Central memory CD4-positive, alpha-beta T cell (primary cell): ENCODE measurements around the gene UBE2I.
"Not testable (repeated sequence)": the region's sequence is repeated elsewhere in the genome, so short reads cannot be mapped to it uniquely, and the experiment has no call there.

Experiments
- DNase-seq: peaks from one replicate; pipeline ENCODE4 v3.0.0; 2022

The UBE2I gene

DNA sequence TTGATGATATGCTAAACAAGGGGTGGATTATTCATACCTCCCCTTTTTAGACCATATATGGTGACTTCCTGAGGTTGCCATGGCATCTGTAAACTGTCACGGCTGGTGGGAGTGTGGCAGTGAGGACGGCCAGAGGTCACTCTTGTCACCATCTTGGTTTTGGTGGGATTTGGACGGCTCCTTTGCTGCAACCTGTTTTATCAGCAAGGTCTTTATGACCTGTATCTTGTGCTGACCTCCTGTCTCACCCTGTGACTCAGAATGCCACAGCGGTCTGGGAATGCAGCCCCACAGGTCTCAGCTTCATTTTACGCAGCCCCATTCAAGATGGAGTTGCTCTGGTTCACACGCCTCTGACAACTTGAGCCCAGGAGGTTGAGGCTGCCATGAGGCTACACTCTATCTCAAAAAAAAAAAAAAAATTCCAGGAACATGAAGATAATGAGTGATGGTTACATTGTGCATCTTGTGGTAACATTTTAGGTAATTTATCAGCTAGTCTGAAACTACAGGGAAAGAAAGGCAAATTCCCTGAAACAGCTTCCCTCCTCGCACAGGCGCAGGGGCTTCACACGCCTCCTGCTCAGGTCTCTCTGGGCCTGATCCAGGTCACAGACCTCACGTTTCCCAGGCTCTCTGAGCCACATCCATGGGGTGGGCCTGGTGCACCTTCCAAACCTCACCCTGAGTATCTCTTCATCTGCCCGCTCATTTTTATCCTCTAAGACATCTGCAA is 15.3 kb upstream of the UBE2I start:
- no peak for DNase-seq

DNA sequence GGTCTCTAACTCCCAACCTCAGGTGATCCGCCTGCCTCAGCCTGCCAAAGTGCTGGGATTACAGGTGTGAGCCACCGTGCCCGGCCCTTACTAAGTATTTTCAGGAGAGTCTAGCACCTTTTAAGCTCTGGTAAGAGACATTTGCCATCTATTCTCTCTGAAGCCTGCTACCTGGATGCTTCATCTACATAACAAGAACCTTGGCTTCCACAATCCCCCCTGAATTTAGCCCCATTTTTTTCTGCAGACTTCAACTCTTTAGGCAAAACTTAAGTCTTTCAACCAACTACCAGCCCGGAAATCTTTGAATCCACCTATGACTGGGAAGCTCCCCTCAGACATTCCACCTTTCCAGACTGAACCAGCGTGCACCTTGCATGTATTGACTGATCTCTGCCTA is 14.0 kb upstream of the UBE2I start:
- DNase-seq: no peak

DNA sequence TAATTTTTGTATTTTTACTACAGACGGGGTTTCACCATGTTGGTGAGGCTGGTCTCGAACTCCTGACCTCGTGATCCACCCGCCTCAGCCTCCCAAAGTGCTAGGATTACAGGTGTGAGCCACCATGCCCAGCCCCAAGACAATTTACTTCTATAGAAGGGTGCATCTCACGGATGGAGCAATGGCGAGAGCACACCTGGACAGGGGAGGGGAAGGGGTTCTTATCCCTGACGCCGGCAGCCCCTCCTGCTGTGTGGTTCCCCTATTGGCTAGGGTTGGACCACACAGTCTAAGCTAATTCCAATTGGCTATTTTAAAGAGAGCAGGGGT is 12.8 kb upstream of the UBE2I start:
- not testable (repeated sequence) for DNase-seq

DNA sequence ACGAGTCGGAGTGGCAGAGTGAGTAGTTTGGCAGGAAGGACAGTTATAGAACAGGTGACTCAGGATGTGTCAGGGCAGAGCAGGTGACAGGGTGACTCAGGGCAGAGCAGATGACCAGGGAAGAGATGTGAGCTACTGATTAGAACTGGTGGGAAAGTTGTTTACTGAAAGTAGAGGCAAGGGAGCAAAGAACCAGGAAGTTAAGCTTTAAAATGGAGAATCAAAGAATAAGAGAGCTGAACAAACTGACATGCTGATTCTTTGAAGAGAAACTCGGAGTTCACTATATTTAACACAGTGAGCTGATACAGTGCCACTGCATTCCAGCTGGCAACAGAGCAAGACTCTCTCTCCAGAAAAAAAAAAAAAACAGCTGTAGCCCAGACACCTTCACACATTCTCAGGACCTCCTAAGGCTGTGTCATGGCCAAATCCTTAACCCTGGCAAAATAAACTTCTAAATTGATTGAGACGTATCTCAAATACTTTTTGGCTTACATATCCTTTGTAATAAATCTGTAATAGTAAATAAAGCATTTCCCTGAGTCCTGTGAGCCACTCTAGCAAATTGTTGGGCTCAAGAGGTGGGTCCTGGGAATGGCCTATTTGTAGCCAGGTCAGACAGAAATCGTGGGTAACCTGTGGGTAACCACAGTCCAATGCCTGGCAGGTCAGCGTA is 12.3 kb upstream of the UBE2I start:
- no peak for DNase-seq

DNA sequence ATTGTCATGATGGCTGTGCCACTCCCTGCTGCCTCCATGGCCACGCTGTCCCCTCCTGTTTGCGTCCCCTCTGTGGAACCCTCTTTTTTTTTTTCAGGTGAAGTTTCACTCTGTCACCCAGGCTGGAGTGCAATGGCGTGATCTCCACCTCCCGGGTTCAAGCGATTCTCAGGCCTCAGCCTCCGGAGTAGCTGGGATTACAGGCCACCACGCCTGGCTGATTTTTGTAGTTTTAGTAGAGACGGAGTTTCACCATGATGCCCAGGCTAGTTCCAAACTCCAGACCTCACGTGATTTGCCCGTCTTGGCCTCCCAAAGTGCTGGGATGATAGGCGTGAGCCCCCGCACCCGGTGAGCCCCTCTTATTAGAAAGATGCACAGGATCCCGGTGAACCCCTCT is 11.0 kb upstream of the UBE2I start:
- no peak for DNase-seq

DNA sequence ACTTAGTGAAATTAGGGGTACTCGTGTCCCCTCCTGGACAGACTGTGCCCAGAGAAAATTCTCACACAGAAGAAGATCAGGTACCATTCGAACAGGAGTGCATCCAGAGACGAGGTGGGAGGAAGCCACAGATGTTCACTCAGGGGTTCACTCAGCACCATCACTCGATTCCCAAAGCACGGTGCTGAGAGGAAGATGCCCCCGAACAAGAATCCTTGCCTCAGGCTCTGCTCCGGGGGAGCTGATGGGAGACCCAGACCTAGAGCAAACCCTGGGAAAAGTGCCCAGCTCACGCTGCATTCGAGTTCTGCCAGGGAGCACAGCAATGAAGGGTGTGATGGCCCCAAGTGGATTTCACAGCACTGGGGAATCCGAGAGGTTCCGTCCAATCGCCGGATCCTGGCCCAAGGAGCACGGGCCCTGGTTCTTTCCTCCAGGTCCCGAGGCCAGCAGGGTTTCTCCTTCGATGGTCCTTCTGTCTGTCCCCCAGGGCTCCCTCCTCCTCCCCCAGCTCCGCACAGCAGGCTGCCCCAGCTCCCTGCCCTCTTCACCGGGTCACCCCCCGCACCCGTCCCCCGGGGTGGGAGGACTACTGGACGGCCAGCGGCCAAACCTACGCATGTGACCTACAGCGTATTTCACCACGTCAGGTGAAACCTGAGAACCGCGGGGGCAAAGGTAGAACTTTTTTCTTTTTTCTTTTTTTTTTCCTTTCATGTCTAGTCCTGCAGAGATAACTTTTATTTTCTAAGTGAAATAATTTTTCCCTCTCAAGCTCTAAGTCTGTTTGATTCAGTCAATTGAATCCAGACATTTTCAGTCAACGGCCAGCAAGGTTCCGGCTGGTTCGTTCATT is 10.2 kb upstream of the UBE2I start:
- DNase-seq: no peak

DNA sequence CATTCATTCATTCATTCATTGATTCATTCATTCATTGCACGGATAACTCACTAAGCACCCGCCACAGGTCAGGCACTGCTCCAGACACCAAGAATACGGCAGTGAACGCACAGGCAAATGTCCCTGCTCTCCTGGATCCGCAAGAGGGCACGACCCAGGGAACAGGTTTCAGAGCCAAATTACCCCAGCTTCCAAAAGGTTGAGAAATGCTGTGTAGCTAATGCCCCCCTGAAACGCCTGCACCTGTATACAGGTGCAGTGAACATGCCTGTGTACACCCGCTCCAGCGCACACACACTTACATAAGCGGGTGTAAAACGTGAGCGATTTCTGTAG is 9.6 kb upstream of the UBE2I start:
- DNase-seq: no peak

DNA sequence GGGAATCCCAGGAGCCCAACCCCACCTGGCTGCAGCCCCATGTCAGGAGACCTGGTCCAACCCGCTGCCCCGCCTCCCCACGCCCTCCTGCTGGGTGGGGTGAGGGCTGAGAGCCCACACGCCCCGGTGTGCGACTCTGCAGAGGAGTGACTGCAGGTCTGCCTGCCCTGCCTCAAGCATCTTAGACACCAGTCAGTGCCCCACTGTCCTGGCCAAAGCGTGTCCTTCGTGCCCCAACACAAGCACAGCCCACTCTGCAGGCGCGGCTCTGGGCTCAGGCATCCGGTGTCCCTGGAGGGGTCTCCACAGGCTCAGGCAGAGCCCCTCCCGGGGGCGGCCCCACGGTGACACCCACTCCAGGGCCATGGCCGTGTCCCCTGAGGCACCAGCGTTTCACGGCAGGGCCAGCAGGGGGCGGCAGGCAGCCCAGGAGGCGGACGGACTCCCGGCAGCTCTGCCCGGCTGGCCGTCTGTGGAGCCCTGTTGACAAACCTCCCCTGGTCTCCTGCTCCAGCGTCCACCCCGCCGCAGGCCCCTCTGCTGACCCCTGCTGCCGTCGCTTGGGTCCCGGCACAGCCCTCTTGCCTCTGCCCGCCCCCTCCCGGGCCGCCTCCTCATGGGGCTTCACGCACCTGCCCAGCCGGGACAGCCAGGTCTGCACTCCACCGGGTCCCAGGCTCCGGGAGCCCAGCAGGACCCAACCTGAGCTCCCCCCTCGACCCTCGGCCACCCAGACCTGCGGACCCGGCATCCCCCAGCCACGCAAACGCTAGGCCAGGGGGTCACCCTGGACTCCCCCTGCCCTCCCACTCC is 8.6 kb upstream of the UBE2I start:
- peak; percentile 62 for DNase-seq

DNA sequence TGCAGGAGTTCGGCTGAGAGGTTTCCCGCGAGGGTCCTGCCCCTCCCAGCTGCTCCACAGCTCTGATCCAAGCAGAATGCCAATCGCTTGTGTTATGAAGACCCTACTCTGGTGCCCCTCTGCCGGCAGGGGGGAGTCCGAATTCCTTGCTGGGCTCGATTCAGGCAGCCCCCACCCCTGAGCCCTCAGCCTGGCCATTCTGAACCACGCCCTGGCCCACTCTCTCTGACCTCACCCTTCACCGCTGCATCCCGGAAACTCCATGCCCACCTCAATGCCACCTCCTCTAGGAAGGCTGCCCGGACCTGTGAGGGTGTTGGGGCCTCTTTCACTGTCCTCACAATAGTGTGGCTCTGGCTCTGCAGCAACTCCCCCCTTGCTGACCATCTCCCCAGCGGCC is 7.9 kb upstream of the UBE2I start:
- no peak for DNase-seq

DNA sequence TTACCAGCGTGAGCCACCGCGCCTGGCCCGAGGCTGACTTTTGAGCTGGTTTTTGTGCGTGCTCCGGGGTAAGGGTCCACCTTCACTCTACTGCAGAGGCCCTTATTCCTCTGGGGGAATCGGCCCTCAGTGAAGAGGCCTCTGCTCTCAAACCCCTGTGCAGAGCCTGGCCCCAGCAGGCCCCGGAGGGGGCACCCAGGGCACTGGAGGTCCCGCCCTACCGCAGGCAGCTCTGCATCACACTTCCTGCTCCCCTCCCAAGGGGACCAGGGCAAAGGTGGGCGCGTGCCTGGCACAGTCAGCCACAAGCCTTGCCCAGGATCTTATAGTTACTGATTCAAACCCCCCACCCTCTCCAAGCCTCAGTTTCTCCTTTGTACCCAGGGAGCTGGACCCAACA is 3.6 kb upstream of the UBE2I start:
- no peak for DNase-seq

DNA sequence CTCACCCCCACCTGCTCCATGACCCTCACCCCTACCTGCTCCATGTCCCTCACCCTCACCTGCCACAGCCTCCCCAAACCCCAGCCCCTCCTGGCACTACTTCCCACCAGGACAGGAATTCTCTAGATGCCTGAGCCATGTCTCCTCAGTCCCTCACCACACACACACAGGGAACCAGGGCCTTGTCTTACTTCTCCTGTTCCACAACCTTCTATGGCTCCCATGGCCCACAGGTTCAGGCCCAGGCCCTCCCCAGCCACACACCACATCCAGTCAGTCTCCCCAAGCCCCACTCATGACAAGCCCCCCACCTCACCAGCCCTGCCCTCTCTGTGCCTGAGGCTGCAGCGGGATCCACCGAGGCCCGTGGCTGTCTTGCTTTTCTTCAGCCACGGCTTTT is 3.1 kb upstream of the UBE2I start:
- no peak for DNase-seq

DNA sequence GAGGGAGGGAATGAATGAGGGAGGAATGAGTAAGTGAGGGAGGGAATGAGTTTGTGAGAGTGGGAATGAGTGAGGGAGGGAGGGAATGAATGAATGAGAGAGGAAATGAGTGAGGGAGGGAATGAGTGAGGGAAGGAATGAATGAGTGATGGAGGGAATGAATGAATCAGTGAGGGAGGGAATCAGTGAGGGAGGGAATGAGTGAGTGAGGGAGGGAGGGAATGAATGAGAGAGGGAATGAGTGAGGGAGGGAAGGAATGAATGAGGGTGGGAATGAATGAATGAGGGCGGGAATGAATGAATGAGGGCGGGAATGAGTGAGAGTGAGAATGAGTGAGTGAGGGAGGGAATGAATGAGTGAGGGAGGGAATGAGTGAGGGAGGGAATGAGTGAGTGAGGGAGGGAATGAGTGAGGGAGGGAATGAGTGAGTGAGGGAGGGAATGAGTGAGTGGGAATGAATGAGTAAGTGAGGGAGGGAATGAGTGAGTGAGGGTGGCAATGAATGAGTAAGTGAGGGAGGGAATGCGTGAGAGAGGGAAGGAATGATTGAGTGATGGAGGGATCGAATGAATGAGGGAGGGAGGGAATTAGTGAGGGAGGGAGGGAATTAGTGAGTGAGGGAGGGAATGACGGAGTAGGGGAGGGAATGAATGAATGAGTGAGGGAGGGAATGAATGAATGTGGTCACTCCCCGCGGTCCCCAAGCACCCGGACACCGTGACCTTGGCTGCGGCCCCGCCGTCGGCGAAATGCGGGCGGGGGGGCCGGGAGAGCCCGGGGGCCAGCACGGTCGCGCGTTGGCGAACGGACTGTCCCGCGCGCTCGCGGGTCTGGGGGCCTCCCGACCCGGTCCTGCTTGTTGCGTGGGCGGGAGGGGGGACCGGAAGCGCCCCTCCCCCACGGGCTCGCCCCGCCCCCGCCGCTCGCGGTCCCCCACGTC is 1.1 kb upstream of the UBE2I start:
- DNase-seq: no peak

DNA sequence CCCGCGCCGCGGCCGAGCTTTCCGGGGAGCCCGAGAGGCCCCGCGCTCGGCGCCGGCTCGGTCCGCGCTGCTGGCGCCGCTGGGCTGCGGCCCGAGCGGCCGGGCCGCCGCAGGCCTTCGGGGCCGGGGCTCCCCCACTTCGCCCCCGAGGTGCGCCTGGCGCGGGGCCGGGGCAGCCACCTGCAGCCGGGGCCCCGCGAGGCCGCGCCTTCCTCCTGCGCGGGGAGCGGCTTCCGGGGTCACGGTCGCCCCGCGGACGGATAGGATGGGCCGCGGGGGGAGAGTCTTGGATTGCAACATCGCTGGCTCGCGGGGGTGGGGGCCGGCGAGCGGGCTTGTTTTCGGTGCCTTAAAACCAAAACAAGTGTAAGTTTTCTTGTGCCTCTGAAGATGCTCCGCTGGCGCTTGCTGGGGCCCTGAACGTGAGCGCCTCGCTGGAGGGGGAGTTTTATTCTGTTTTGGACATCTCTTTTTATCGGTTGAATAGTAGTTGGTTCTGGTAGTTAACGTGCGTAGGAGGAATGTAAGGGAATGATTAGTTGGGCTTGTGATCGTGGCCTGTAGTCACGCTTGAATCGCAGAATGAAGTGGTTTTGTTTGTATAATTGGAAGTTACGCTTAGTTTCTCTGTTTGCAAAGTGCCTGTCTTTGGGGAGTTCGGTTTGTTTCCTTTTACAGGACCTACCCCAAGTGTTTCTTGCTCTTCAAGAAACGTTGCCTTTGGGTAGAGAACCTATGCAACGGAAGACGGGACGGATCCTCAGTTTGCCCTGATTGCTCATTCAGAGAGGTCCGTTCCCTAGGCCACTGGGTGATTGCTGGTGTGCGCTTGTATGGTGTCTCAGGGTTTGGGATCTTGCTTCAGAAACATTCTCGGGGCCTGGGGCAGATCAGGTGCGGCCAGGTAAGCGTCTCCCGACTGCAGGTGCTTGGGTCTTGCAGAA is 724 bp downstream of the UBE2I start:
- DNase-seq: peak; percentile 57

DNA sequence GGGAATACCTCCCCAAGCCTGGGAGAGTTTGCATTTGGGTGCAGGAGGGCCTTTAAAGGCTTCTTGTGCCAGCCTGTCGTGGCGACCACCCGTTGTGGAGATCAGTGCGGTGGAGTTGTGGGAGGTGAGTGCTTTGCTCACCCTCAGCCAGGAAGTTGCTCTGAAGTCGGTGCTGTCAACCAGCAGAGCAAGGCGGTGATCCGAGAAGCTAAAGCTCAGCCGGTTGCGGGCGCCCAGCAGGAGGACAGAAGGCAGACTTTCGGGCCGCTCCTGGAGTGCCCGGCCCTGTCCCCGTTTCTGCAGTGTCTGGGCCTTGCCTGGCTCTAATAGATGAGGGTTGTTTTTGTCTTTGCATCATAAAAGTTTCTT is 1.4 kb downstream of the UBE2I start:
- DNase-seq: no peak

DNA sequence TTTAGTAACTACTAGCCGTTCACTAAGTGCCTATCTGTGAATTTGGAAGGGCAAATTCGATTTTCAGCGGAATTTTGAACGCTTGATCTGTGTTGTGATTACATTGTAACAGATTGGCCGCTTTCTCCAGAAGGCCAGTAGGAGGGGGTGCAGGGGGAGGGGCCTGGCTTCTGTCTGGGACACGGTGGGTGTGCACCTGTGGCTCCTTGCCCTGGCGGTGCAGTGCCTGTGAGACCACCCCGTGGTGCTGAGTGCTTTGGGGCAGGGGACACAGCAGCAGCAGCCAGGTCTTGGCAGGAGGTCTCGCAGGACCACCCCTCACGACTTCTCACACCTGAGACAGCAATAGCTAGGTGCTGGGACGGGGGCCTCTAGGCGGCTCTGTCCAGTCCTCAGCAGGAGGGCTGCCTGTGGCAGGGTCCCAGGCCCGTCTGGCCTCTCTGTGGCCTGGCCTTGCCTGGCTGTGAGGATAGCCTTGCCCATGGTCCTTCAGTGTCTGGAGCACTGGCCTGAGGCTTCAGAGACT is 1.8 kb downstream of the UBE2I start:
- no peak for DNase-seq

DNA sequence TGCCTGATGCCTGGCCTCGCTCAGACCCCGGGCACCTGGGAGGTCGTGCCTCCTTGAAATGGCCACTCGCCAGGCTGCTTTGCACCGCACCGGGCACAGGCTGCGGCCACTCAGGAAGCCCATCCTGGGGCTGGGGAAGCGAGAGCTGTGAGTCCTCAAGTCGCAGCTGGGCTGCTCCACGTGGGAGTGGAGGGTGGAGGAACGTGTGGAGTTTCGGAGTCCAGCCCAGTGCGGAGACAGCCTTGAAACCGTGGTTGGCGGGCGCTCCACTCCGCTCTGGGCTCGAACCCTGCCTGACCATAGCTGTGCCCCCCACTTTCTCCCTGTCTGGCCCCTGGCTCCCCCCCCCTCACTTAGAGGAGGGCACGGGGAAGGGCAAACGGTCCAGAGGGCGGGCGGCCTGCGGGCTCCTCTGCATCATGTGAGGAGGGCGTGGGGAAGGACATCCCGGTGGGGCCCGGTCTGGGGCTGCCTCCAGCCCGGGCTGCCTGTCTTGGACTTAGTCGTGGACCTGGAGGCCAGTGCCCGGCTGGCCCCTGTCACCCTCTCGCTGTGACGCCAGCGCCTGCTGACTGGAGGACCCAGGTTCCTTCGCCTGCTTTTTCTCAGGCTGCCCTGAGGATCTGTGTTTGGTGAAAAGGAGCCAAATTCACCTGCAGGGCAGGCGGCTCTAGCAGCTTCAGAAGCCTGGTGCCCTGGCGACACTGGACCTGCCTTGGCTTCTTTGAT is 2.5 kb downstream of the UBE2I start:
- DNase-seq: no peak

DNA sequence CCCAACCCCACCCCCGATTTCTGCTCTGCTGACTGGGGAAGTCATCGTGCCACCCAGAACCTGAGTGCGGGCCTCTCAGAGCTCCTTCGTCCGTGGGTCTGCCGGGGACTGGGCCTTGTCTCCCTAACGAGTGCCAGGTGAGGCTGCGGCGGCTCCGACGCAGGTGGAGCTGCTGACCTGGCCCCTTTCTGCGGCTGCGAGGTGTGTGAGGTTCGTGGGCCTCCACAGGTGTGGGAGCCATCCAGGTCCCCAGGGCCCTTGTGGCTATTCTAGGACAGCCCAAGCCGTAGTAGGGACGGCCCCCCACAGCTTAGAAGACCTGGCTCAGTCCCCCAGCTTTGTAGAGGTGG is 3.0 kb downstream of the UBE2I start:
- DNase-seq: no peak

DNA sequence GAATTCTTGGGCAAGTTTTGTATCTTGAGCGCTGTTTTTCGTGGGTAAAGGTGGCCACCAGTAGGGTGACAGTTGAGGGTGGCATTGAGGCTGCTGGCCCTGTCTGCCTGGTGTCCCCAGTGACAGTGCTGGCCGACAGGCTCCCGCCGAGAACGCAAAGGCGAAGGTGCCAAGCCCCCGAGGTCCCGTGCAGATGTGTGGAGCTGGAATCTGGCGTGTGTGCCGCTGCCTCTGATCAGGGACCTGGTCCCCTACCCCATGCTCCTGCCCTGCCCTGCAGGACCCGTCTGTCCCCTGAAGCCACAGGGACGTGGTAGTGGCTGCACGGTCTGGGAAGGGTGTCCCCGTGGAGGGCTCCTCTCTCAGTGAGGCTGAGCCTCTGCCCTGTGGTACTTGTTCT is 3.5 kb downstream of the UBE2I start:
- no peak for DNase-seq

DNA sequence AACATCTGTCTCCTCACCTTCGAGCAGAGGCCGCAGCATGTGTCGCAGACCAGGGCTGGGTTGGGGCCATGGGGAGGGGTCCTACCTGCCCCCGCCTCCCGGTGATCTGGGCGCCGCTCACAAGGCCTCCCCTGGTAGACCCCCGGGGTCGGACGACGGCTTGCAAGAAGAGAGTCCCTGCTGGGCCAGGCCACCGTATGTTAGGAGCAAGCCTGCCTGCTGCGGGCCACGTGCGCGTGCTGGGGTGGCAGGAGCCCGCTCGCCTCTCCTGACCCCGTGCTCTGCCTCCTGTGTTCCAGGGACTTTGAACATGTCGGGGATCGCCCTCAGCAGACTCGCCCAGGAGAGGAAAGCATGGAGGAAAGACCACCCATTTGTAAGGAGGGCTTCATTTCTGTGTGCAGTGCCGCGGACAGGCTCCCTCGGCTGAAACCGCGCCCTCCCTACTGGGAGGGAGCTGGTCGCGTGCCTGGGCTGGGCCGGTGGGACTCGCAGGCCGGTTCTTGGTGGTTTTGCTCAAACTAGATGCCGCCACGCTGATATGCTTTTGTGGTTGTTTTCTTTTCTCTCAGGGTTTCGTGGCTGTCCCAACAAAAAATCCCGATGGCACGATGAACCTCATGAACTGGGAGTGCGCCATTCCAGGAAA is 4.4 kb downstream of the UBE2I start:
- DNase-seq: no peak
